ENCODE data around the gene MAPK9.
"Not testable (repeated sequence)": the region's sequence is repeated elsewhere in the genome, so short reads cannot be mapped to it uniquely, and the experiment has no call there.

Gene MAPK9

GRCh38 chr5:180235077-180235476, 56.8 kb downstream of the MAPK9 start:
- no peak for DNase-seq (ENCODE audit: low read depth in 2 of 2)

GRCh38 chr5:180234271-180234670, 57.6 kb downstream of the MAPK9 start:
- no peak for DNase-seq (ENCODE audit: low read depth in 2 of 2)

- DNase-seq (ENCODE audit: low read depth in 2 of 2): no peak
These were observed 58.2 kb downstream of the MAPK9 start for GRCh38 chr5:180233729-180234128.

- DNase-seq (ENCODE audit: low read depth in 2 of 2): no peak
These were observed 61.9 kb downstream of the MAPK9 start for GRCh38 chr5:180230017-180230416.

GRCh38 chr5:180222056-180222455, 69.8 kb downstream of the MAPK9 start:
- no peak for DNase-seq (ENCODE audit: low read depth in 2 of 2)

- no peak for DNase-seq (ENCODE audit: low read depth in 2 of 2)
These were observed 74.1 kb downstream of the MAPK9 start for GRCh38 chr5:180217797-180218196.

GRCh38 chr5:180216646-180217171, 75.2 kb downstream of the MAPK9 start:
- DNase-seq (ENCODE audit: low read depth in 2 of 2): no peak

- DNase-seq (ENCODE audit: low read depth in 2 of 2): no peak
These were observed 75.9 kb downstream of the MAPK9 start for GRCh38 chr5:180215783-180216630.

- DNase-seq (ENCODE audit: low read depth in 2 of 2): no peak
These were observed 76.8 kb downstream of the MAPK9 start for GRCh38 chr5:180214870-180215770.

- no peak for DNase-seq (ENCODE audit: low read depth in 2 of 2)
These were observed 78.2 kb downstream of the MAPK9 start for GRCh38 chr5:180213657-180214207.

- no peak for DNase-seq (ENCODE audit: low read depth in 2 of 2)
These were observed 78.7 kb downstream of the MAPK9 start for GRCh38 chr5:180213256-180213600.

GRCh38 chr5:180212363-180213255, 79.3 kb downstream of the MAPK9 start:
- no peak for DNase-seq (ENCODE audit: low read depth in 2 of 2)

- no peak for DNase-seq (ENCODE audit: low read depth in 2 of 2)
These were observed 80.2 kb downstream of the MAPK9 start for GRCh38 chr5:180211761-180212035.

- no peak for DNase-seq (ENCODE audit: low read depth in 2 of 2)
These were observed 80.7 kb downstream of the MAPK9 start for GRCh38 chr5:180210961-180211760.

- not testable (repeated sequence) for DNase-seq (ENCODE audit: low read depth in 2 of 2)
These were observed 81.8 kb downstream of the MAPK9 start for GRCh38 chr5:180210077-180210476.

- peak in 1 of 2 donors; percentile 43 for DNase-seq (ENCODE audit: low read depth in 2 of 2)
These were observed 82.7 kb downstream of the MAPK9 start, which contains the start of gene RASGEF1C for GRCh38 chr5:180209137-180209581. Gene RASGEF1C, minus strand, starts transcription at chr5:180209211. Its CDS starts 71,159 bp downstream, at chr5:180138052.

GRCh38 chr5:180208435-180209081, 83.3 kb downstream of the MAPK9 start:
- DNase-seq (ENCODE audit: low read depth in 2 of 2): no peak

GRCh38 chr5:180208038-180208434, 83.8 kb downstream of the MAPK9 start:
- no peak for DNase-seq (ENCODE audit: low read depth in 2 of 2)

- no peak for DNase-seq (ENCODE audit: low read depth in 2 of 2)
These were observed 84.3 kb downstream of the MAPK9 start for GRCh38 chr5:180207593-180207992.

- no peak for DNase-seq (ENCODE audit: low read depth in 2 of 2)
These were observed 84.9 kb downstream of the MAPK9 start for GRCh38 chr5:180206993-180207392.
